ENCODE results near the gene CYP26B1. TPM values are rescaled to one million over a fixed set of nuclear protein-coding genes. Genes with fewer than 3 reads are reported as not detected.

Gene CYP26B1
- polyA plus RNA-seq, 10 donors, result 11.8 to 17.4 (median 14.3) TPM

DNA sequence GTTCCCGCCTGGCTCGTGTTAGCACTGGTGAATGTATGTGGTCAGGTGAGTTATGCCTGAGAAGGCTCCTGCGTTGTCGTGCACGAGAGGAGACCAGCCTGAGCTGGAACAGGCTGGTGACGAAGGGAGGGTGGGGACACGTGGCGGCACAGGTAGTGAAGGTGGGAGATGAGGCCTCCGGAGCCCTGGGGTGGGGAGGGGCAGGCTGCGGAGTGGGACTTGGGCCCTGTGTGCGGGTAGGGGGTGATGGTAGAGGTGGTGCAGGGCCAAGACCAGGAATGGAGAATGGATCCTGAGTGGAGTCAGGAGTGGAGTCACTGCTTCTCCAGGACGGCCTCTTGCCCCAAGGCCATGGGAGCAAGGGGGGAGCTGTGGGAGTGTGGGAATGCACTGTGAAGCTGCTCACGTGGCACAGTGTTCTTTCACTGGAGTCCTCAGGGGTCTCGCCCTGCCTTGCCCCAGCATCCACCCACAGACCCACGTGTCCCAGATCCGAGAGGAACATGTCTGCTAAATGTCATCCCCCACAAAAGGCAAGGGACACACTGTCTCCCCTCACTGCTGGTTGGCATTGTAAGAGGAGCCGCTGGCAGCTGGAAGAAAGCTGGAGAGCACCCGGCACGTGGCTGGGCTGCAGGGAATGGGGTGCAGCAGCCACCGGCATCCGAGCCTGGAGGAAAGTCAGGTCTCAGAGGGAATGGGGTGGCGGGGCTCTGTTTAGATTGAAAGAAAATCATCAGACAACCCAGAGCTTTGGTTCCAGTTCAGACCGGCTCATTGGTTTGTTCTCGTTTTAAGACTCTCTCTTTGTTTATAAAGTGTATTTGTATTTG, 63.7 kb downstream of the CYP26B1 start:
- DNase-seq, result no peak

DNA sequence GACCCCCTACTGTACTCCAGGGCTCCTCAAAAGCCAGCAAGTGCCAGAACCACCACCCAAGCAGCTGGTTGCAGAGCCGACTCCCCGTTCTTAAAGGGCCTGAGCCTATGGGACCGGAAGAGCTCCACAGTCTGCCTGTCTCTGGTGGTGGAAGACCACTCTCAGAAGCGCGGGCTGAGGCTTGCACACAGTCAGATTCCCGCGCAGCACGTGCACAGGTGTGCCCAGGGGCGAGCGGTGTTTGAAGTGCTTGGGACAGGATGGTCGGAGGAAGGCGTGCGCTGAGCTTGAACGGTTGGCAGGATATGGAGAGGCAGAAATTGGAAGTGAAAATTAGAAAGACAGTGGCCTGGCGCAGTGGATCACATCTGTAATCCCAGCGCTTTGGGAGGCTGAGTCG, 64.8 kb downstream of the CYP26B1 start:
- no peak for DNase-seq

DNA sequence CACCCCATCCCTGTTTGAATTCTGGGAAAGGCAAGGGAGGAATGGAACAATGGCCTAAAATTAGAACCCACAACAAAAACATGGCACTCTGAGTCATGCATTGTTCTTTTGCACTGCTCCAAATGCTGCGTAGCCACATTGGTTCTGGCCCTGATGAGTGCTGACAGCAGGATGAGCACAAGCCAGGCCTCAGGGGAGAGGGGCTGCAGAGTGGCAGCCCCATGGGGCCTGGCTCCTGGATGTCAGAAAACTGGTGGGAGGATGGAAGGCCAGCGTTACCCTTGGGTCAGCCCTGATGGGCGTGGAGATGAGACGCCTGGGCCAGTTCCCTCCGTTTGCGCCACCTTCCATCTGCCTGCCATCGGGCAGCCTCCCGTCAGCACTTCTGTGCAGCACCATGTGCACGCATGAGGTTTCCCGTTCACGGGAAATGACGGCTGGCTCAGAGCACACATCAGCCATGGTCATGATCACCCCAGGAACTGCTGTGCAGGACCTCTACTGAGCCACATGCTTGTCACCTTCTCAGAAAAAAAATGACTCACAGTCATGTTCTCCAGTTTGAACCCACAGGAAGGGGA, 65.6 kb downstream of the CYP26B1 start:
- peak in 1 of 3 donors; percentile 18 for DNase-seq

DNA sequence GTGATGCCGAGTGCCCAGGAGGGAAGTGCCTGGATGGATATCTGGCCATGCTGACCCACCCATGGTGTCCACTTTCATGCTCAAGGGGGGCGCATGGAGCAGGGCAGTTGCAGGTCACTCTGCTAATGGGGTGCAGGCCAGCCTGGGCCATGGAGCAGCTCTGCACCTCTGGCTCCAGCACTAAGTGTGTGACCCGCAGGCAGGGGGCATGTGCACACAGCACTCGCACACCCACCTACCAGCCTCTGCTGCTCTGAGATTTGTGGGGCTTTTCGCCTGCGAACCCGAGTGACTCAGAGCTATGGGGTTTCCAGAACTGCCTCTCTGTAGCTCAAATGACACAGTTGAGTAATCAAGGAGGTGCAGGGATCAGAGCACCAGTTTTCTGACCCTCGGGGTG, 66.2 kb downstream of the CYP26B1 start:
- DNase-seq, result peak in 1 of 3 donors; percentile 12

DNA sequence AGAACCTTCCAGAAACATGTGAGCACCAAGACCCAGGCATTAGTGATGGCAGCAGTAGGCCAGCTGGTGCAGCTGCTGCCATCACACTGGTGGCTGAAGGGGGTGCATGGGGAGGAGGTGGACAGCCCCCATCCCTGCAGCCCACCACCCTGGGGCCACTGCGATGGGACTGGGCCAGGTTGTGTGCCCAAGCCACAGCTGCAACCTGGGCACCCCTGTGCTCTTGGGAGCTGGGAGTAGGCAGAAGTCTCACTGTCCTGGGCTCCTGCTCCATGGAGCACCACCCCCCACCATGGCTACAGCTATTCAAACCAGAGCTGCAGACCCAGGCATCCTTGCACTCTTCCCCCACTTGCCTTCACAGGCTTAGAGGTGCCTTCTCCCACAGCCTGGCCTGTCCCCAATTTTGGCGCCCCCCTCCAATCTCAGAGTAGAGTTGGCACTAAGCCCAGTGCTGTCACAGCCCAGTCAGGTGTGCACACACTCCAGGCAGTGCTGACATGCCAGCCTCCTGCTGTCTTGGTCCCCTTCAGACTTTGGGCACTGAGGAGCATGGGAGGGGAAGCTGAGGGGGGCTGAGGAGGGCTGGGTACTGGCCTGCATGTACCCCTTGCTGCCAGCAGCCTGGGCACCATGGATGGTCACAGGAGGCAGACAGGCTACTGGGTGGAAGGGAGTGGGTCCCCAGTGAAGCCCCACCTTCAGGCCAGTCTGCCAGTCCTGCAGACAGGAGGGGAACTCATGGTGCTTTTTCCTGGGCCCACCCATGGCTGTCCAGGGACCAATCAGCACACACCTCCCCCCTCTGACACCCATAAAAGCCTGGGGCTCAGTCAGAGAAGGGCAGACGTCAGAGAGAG, 67.1 kb downstream of the CYP26B1 start:
- no peak for DNase-seq
